Astrocyte of the spinal cord (primary cell): ENCODE measurements around the gene RBMS2.

Source experiments
- DNase-seq: peaks from one replicate; pipeline ENCODE4 v3.0.0; 2011; ENCODE audit warnings: low read depth, low spot score
- H3K4me3 ChIP-seq: 2 replicates; pipeline ENCODE4 v1.5.1; 2011; ENCODE audit warnings: low read depth, mild to moderate bottlenecking, low read length, moderate library complexity
- in situ Hi-C: cut with HindIII; loops from 2 replicates; pipeline ENCODE4 v1.10.0; 2017; ENCODE audit warnings: low sequenced_read_pairs
- TF ChIP-seq, protein P1 (sequence below): IDR thresholded peaks from 2 replicates; pipeline ENCODE4 v1.5.1; 2012; ENCODE audit warnings: low read depth, mild to moderate bottlenecking, low read length, inconsistent platforms

Gene RBMS2, protein sequence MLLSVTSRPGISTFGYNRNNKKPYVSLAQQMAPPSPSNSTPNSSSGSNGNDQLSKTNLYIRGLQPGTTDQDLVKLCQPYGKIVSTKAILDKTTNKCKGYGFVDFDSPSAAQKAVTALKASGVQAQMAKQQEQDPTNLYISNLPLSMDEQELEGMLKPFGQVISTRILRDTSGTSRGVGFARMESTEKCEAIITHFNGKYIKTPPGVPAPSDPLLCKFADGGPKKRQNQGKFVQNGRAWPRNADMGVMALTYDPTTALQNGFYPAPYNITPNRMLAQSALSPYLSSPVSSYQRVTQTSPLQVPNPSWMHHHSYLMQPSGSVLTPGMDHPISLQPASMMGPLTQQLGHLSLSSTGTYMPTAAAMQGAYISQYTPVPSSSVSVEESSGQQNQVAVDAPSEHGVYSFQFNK

DNA sequence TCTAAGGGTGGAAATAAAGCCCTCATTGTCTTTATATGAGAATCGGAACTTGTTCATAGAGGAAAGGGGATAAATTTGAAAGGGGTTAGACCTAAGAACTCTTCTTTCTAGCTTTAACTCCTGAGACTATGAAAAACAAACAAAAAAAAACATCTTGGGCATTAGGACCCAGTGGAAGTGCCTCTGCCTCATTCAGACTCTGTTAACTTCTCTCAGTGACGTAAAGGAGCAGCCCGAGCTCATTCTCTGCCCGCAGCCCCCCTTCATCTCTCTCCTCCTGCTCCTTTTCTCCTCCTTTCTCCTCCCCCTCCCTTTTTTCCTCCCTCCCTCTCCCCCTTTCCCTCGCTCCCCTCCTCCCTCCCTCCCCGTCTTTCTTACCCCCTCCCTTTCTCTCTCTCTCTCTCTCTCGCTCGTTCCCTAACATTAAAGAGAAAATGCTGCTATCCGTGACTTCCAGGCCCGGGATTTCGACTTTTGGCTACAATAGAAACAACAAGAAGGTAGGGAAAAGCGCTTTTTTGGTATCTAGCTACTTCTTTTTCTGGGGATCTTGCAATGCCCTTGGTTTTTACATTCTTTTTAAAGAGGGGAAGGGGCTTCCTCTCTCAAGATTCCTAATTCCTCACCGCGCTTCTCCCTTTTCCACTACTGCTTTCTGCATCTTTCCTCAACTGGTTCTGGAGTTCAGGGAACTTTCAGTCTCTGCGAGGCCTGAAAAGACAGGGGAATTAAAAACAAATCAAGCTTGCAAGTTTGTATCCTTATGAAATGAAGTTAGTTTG lies at the start of gene RBMS2:
Gene RBMS2, plus strand, starts transcription at position 231 of the 782 bp plus-strand sequence. Its CDS starts 204 bp downstream, at position 435.
- in situ Hi-C loops, result no loop called here
- peak; percentile 95 for DNase-seq
- H3K4me3 ChIP-seq, result peak within 1 kb of the TSS; percentile 86
- TF ChIP-seq, protein P1, sequence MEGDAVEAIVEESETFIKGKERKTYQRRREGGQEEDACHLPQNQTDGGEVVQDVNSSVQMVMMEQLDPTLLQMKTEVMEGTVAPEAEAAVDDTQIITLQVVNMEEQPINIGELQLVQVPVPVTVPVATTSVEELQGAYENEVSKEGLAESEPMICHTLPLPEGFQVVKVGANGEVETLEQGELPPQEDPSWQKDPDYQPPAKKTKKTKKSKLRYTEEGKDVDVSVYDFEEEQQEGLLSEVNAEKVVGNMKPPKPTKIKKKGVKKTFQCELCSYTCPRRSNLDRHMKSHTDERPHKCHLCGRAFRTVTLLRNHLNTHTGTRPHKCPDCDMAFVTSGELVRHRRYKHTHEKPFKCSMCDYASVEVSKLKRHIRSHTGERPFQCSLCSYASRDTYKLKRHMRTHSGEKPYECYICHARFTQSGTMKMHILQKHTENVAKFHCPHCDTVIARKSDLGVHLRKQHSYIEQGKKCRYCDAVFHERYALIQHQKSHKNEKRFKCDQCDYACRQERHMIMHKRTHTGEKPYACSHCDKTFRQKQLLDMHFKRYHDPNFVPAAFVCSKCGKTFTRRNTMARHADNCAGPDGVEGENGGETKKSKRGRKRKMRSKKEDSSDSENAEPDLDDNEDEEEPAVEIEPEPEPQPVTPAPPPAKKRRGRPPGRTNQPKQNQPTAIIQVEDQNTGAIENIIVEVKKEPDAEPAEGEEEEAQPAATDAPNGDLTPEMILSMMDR, result no peak

DNA sequence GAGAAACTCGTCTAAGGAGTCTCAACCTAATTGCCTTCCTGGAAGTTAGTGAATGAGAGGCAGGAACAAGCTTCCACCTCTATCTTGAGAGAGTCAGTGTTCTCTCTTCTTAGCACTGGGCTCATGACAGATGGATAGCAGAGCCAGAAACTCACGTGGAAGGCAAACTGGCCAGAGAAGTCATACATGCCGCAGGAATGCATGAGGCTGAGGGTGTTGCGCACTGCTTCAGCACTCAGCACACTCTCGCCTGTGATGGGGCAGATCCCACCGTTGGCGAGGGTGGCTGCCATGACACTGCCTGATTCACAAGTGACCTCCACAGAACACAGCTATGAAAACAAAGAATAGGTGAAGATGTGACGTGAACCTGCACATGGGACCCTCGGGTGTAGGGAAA lies 47.2 kb upstream of the RBMS2 start:
- DNase-seq, result no peak
- in situ Hi-C loops, result no loop called here
- no peak overlapping the region for H3K4me3 ChIP-seq
- TF ChIP-seq, protein P1, result no peak

DNA sequence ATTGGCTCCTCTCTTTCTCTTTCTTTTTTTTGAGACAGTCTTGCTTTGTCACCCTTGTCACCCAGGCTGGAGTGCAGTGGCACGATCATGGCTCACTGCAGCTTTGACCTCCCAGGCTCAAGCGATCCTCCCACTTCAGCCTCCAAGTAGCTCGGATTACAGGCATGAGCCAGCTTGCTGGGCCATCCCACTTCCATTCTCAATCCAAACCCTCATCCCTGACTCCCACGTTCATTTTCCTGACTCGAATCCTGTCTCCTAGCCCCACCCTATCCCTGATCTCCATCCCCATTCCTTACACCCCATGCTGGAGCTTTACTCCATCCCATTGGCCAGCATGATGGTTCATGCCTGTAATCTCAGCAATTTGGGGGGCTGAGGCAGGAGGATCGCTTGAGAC lies 45.5 kb upstream of the RBMS2 start:
- in situ Hi-C loops, result no loop called here
- H3K4me3 ChIP-seq, result no peak overlapping the region
- TF ChIP-seq, protein P1, result no peak
- DNase-seq, result no peak

DNA sequence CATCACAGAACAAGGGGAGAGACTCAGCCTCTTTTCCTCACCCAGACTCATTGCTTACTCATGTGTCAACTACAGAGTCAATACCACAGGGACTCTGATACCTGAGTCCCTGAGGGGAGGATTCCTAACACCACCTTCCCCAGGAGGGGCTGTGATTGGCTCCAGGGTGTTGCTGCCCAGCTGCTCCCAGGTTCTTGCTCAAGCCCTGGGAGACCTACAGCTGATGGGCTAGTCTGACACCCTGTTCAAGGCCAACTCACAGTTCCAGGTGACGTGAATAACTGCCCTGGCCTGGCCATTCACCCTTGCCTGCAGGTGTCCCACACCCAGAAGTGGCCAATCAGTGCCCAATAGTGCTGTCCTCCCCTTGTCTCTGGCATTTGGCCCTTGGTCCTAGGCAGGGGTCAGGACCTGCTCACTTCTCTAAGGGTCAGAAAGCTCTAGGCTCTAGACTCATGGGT lies 44.6 kb upstream of the RBMS2 start:
- TF ChIP-seq, protein P1, result no peak
- no peak overlapping the region for H3K4me3 ChIP-seq
- in situ Hi-C loops, result no loop called here
- DNase-seq, result no peak

DNA sequence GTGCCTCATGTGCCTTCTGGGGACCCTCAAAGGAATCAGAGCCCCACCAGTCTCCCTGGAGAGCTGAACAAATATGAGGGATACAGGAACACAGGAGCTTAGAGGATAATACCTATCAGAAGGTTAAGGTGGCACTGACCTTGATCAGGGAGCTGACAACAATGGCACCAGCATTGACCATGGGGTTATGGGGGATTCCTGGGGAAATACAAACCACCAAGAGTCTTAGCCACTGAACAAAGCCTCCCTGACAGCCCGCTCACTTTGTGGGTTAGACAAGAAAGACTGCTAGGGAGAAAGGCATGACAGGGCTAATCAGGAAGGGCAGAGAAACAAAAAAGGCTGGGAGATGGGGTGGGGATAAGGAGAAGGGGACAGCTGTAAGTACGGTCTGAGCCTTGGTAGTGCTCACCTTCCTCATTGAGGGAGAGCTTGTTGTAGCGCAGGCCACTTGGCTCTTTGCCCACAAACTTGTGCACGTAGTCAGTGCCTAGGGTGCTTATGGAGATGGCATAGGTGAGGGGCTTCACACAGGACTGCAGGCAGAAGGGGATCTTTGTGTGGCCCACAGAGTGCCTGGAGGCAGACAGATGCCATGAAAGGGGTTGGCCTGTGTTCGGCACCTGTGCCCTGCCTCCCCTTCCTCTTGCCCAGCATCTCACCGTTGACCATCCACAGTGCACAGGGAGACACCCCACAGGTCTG lies 43.9 kb upstream of the RBMS2 start:
- TF ChIP-seq, protein P1, result no peak
- no peak overlapping the region for H3K4me3 ChIP-seq
- in situ Hi-C loops, result no loop called here
- no peak for DNase-seq

DNA sequence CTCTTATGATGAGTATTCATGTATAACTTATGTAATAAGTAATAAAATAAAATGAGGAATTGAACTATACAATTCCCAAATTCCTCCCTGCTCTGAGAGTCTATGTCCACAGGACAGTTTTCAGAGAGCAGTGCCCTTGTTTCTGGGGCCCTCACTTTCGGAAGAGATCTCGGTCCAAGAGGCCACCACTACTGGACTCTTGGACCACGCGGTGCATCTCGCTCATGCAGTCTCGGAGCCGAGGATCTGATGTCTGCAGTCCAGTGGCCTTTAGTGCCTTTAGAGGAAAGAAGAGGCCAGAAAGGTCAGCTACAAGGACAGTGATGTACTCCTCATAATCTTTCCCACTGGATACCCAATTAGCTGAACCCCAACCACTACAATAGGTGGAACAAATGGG lies 42.0 kb upstream of the RBMS2 start:
- in situ Hi-C loops, result no loop called here
- DNase-seq, result no peak
- TF ChIP-seq, protein P1, result no peak
- no peak overlapping the region for H3K4me3 ChIP-seq
